ENCODE data around the gene CSHL1. TPM values are rescaled to one million over a fixed set of nuclear protein-coding genes. Genes with fewer than 3 reads are reported as not detected.
"Not testable (repeated sequence)": the region's sequence is repeated elsewhere in the genome, so short reads cannot be mapped to it uniquely, and the experiment has no call there.

The CSHL1 gene
- total RNA-seq, 6 experiments from 2014 or later = not detected

DNA sequence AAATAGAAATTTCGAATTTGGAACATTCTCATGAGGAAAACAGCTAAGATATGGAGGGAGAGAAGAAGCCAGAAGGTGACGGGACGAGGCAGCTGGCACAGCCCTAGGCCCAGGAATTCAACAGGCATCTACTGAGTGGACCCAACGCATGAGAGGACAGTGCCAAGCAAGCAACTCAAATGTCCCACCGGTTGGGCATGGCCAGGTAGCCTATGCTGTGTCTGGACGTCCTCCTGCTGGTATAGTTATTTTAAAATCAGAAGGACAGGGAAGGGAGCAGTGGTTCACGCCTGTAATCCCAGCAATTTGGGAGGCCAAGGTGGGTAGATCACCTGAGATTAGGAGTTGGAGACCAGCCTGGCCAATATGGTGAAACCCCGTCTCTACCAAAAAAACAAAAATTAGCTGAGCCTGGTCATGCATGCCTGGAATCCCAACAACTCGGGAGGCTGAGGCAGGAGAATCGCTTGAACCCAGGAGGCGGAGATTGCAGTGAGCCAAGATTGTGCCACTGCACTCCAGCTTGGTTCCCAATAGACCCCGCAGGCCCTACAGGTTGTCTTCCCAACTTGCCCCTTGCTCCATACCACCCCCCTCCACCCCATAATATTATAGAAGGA, 5.6 kb upstream of the CSHL1 start:
- DNase-seq (no peak), ATAC-seq (no peak)
- 63% methylated on average over 4 of the region's 12 CpGs for WGBS (ENCODE audit: insufficient coverage, low coverage, low lambda C conversion rate, missing lambda C conversion rate)
- Histone ChIP-seq H3K36me3 (no peaks in the 10 kb centered on the region), H3K9me3 (no peaks in the 10 kb centered on the region), H3K27me3 (no peaks in the 10 kb centered on the region), H3K27ac (no peak overlapping the region), H3K4me3 (no peak overlapping the region), H3K4me1 (no peaks in the 10 kb centered on the region)
- TF ChIP-seq, protein P1, sequence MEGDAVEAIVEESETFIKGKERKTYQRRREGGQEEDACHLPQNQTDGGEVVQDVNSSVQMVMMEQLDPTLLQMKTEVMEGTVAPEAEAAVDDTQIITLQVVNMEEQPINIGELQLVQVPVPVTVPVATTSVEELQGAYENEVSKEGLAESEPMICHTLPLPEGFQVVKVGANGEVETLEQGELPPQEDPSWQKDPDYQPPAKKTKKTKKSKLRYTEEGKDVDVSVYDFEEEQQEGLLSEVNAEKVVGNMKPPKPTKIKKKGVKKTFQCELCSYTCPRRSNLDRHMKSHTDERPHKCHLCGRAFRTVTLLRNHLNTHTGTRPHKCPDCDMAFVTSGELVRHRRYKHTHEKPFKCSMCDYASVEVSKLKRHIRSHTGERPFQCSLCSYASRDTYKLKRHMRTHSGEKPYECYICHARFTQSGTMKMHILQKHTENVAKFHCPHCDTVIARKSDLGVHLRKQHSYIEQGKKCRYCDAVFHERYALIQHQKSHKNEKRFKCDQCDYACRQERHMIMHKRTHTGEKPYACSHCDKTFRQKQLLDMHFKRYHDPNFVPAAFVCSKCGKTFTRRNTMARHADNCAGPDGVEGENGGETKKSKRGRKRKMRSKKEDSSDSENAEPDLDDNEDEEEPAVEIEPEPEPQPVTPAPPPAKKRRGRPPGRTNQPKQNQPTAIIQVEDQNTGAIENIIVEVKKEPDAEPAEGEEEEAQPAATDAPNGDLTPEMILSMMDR (IDR thresholded peaks at IDR 0.05) = no peak
- intact Hi-C loops (cut with DNase I) = loop anchor here in 1 of 2 donors (10.0 kb wide), 1 partner anchor 218 kb away; the partner anchor contains the start of gene ERN1

GRCh38 chr17:63915753-63916152, 4.7 kb upstream of the CSHL1 start:
- ATAC-seq, DNase-seq, H3K4me1 ChIP-seq, H3K4me3 ChIP-seq, H3K27ac ChIP-seq, H3K36me3 ChIP-seq, H3K27me3 ChIP-seq, H3K9me3 ChIP-seq: not testable (repeated sequence)
- intact Hi-C loops (cut with DNase I) = loop anchor here in 1 of 2 donors (10.0 kb wide), 1 partner anchor 219 kb away; the partner anchor contains the start of gene ERN1
- 53% methylated on average over 3 of the region's 10 CpGs for WGBS (ENCODE audit: insufficient coverage, low coverage, low lambda C conversion rate, missing lambda C conversion rate)

- Histone ChIP-seq H3K4me1 (no peaks in the 10 kb centered on the region), H3K4me3 (no peak overlapping the region), H3K36me3 (no peaks in the 10 kb centered on the region), H3K9me3 (no peaks in the 10 kb centered on the region), H3K27ac (no peak overlapping the region), H3K27me3 (no peaks in the 10 kb centered on the region)
- 97% methylated on average over 7 of the region's 7 CpGs for WGBS (ENCODE audit: insufficient coverage, low coverage, low lambda C conversion rate, missing lambda C conversion rate)
- TF ChIP-seq, protein P1 (IDR thresholded peaks at IDR 0.05) = no peak
- TF ChIP-seq POLR2A (IDR thresholded peaks at IDR 0.05) = no peak
- ATAC-seq = no peak
- no peak for DNase-seq
- intact Hi-C loops (cut with DNase I) = loop anchor here in 1 of 2 donors (5.0 to 10.0 kb wide), 2 partner anchors 113 to 220 kb away; partner anchors contain the start of gene ERN1
Measured at GRCh38 chr17:63914471-63914870, 3.4 kb upstream of the CSHL1 start.

DNA sequence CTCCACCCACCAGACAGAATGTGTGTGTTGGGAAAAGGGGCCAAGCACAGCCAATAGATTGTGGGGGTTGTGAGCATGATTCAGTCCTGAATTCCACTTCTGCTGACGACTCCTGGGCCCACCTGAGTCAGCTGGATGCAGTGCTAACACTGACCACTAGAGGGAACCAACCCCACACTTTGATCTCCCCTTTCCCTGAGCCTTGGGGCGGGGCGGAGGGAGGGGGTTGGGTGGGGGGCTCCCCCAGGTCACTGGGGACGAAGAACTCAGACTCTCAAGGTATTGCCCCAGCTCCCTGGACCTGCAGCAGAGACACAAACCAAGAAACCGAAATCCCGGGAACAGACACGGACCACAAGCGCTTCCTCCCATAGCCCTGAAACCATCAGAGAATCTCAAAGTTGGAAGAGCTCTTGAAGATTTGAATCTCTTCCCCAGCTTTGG, 621 bp upstream of the CSHL1 start:
- TF ChIP-seq, protein P1 (IDR thresholded peaks at IDR 0.05) = peak; percentile 54 to 79 (median 77)
- TF ChIP-seq POLR2A (IDR thresholded peaks at IDR 0.05) = no peak
- Histone ChIP-seq H3K27me3 (no peaks in the 10 kb centered on the region), H3K27ac (no peak overlapping the region), H3K9me3 (no peaks in the 10 kb centered on the region), H3K4me3 (no peak overlapping the region), H3K4me1 (no peaks in the 10 kb centered on the region), H3K36me3 (no peaks in the 10 kb centered on the region)
- DNase-seq = peak in 1 of 3 donors; percentile 48
- peak; percentile 72 to 87 (median 81) for ATAC-seq
- intact Hi-C loops (cut with DNase I) = loop anchor here in 1 of 2 donors (5.0 to 10.0 kb wide), 2 partner anchors 116 to 223 kb away; partner anchors contain the start of gene ERN1
- WGBS (ENCODE audit: insufficient coverage, low coverage, low lambda C conversion rate, missing lambda C conversion rate) = 0% methylated on average over 1 of the region's 8 CpGs

- no peak for DNase-seq
- Histone ChIP-seq H3K36me3 (no peaks in the 10 kb centered on the region), H3K9me3 (no peaks in the 10 kb centered on the region), H3K4me1 (no peaks in the 10 kb centered on the region), H3K27ac (no peak overlapping the region), H3K27me3 (no peaks in the 10 kb centered on the region), H3K4me3 (no peak overlapping the region)
- 60% methylated on average over 1 of the region's 14 CpGs for WGBS (ENCODE audit: insufficient coverage, low coverage, low lambda C conversion rate, missing lambda C conversion rate)
- ATAC-seq = no peak
- intact Hi-C loops (cut with DNase I) = loop anchor here in 1 of 2 donors (5.0 to 10.0 kb wide), 2 partner anchors 117 to 225 kb away; partner anchors contain the start of gene ERN1
- TF ChIP-seq, protein P1 (IDR thresholded peaks at IDR 0.05) = no peak
- no peak for TF ChIP-seq POLR2A (IDR thresholded peaks at IDR 0.05)
Measured at GRCh38 chr17:63910096-63910495, 962 bp downstream of the CSHL1 start.

DNA sequence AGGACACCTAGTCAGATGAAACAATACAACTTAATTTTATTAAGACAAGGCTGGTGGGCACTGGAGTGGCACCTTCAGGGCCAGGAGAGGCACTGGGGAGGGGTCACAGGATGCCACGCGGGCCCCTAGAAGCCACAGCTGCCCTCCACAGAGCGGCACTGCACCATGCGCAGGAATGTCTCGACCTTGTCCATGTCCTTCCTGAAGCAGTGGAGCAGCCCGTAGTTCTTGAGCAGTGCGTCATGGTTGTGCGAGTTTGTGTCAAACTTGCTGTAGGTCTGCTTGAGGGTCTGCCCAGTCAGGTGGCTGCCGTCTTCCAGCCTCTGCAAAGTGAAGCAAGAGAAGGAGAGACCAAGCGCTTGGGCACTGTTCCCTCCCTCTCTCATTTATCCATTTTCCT, 1.5 kb downstream of the CSHL1 start:
- H3K27ac ChIP-seq = not testable (repeated sequence)

More for the DNA sequence above, 1.5 kb downstream of the CSHL1 start:
- no CpG with 5 or more reads among the region's 10 CpGs for WGBS (ENCODE audit: insufficient coverage, low coverage, low lambda C conversion rate, missing lambda C conversion rate)
- H3K9me3 ChIP-seq; H3K36me3 ChIP-seq; H3K4me1 ChIP-seq; ATAC-seq; H3K27me3 ChIP-seq; DNase-seq; intact Hi-C loops (cut with DNase I); H3K4me3 ChIP-seq: not testable (repeated sequence)
